Activated CD4-positive, alpha-beta T cell treated with anti-CD3 and anti-CD28 coated beads, Interleukin-2, amount 50 U/mL, for 48 hours (primary cell): ENCODE data around the gene NAA38.
"Not testable (repeated sequence)": the region's sequence is repeated elsewhere in the genome, so short reads cannot be mapped to it uniquely, and the experiment has no call there.

Source experiments
- DNase-seq, 2 experiments: peaks; one replicate each; pipeline ENCODE4 v3.0.0-alpha.2; 2020

The NAA38 gene

DNA sequence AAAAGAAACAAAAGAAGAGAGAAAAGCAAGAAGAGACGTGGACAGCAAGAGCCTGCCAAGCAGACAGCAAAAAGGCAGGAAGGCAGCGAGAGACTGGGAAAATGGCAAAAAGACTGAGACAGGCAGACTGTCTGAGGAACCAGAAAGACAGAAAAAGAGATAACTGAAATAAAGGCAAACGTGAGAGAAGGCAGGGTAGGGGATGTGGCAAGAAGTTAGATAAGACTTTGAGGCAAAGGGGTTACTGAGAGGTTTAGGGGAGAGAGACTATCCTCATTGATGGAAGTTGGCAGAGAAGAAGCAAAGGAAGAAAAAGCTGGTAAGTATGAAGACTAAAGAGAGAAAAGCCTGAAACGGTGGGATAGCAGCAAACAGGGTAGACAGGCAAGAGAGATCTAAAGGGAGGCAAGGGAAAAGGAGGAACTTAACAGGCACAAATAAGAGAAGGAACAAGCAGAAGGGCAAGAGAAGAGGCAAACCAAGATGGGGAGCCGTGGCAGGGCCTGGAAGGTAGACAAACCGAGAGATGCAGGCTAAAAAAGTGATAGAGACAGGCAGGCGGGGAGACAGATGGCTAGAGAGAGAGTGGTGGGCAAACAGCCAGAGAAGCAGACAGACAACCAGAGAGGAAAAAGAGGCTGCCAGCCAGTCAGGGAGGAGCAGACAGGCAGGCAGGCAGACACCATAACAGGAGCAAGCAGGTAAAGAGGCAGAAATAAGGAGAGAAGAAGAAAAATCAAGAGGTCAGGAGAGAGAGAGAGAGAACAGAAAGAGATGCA, 24.1 kb upstream of the NAA38 start:
- no peak for DNase-seq

DNA sequence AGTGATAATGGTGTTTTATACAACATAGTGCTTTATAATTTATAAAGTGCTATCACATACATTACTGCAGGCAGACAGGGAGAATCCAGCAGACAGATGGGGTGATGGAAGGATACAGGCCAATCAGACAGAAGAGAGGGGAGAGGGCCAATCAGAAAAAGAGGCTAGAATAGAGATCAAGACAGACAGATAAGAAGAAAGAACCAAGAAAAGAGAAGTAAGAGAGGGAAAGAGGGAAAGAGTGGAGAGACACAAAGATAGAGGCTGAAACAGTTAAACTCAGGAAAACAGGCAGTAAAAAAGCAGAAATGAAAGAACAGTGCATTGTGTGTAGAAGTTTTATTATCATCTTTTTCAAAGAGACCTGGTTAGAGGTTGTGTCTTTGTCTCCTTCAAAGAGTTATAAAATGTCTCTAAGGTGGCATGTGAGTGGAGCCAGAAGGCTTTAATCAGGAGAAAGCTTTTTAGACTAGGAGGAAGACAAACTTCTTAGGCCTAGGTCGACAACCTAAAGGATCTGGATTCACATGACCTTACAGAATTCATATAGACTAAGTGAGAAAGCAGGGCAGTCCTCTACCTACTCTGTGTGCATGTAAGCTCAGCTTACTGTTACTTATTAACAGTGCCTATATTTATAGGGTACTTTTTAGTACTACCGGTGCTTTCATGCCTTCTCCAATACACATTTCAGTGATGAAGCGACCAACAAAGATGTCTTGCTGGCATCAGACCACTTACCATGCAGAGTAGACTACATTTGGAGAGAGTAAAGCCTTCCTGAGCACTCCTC, 22.9 kb upstream of the NAA38 start:
- DNase-seq, result no peak

DNA sequence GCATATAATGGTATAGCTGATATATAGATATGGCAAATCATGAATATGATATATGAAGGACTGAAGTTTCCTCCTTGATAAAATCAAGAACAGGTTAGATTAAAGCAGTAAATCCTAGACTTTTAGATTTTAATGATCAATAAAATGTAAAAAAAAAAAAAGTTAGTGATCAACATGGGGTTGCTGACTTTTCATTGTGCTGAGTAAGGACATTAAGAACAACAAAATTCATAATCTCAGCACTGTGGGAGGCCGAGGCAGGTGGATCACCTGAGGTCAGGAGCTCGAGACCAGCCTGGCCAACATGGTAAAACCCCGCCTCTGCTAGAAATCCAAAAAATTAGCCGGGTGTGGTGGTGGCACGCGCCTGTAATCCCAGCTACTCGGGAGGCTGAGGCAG, 20.9 kb upstream of the NAA38 start:
- no peak for DNase-seq

DNA sequence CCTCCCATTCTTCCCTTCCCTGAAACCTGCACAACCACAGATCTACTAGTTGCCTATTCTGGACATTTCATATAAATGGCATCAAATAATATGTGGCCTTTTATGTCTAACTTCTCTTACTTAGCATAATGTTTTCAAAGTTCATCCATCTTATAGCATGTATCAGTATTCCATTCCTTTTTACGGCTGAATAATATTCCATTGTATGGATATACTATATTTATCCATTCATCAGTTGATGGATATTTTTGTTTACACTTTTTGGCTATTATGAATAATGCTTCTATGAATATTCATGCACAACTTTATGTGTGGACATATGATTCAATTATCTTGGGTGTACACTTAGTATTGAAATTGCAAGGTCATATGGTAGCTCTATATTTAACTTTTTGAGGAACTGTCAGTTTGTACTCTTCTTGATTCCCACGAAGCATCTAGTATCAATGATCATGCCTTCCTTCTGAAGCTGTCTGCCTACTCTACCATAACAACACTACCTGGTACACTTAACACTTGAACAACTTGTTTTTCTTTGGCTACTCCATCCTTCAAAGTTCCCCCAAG, 18.5 kb upstream of the NAA38 start:
- DNase-seq, result no peak

DNA sequence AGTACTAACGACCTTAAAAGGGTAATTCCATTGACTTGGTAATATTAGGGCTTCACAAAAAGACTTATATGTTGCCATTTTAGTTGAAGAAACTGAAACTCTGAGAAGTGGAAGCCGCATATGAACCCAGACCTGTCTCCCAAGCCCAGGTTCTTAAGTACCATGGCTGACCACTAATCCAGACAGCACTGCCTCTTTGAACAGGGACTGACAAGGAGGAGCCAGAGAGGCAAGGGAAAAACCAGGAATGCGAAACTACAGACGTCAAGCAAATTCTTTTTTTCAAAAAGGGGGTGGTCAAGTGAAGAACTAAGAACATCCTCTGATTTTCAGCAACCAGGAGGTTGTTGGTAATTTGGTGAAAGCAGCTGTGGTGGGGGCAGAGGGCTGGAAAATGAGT, 15.7 kb upstream of the NAA38 start:
- DNase-seq, result no peak

DNA sequence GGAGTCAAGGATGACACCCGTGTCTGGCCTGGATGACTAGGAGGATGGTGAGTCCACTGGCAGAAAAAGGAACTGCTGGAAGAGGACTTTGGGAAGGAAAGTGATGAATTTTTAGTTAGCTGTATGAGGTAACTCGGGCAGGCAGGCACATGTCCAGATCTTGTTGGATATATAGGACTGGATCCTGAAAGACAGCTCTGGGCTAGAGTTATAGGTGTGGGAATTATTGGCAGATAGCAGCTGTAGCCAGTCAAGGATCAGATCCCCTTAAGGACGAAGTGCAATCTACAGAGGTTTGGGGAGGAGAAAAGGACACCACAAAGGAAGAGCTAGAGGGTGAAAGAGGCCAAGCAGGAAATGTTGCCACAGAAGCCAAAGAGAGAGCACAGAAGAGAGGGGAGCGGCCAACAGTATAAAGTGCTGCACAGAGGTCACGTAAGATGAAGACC, 10.5 kb upstream of the NAA38 start:
- DNase-seq, result no peak

DNA sequence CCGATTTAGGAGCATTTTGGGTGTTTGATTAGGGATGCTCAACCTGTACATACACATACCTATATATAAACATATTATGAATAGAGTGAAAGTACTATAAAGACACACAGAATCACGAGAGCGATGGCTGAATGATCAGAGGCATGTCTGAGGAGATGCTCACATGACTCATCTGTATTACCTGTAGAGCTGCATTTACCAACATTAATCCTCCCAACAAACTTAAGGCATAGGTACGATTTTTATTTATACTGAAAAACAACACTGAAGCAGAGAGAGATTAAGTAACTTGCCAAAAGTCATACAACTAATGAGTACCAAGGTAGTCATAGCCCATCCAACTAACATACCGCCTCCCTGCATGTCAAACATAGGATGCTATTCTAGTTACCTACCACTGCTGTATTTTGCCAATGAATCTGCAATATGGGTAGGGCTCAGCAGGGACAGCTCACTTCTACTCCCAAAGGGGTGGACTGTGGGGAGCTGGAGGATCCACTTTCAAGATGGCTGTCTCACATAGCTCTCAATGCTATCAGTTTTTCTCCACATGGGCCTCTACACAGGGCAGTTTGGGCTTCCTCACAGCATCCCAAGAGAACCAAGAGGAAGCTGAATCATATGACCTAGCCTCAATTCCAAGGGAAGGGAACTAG, 7.8 kb upstream of the NAA38 start:
- DNase-seq, result no peak

DNA sequence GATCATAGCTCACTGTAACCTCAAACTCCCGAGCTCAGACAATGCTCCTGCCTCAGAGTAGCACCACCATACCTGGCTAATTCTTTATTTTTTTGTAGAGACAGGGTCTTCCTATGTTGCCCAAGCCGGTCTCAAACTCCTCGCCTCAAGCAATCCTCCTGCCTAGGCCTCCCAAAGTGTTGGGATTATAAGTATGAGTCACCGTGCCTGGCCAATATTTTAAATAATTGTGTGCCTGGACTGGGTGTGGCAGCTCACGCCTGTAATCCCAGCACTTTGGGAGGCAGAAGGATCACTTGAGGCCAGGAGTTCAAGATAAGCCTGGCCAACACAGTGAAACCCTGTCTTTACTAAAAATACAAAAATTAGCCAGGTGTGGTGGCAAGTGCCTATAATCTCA, 7.0 kb upstream of the NAA38 start:
- not testable (repeated sequence) for DNase-seq

DNA sequence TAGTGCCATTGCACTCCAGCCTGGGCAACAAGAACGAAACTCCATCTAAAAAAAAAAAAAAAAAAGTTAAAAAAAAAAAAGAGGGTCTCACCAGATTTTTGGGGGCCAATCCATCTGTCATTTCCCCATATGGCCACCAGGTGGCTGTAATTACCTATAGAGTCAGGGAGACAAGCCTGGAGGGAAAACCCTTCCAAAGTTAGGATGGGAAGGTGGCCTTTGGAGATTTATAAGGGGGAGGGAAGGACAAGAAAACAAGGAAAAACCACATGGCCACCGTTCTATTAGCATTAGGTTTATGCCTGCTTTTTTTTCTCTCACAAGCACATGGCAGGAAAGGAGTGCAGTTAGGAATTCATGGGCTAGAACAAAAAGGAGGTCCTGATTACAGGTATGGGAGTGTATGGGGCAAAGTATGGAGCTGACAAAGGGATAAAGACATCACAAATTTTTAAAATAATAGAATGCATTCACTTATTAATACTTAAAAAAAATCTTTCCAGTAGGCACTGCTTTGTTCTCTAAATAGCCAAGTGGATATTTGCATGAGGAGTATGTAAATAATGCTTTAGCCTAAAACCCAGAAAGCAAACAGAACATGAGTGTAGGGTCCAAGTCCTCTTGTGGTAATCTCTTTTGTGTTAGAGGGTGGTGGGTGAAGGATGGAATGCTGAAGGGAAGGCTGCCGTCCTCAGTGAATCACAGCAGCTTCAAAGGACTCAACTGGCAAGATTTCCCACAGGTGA, 5.5 kb upstream of the NAA38 start:
- DNase-seq, result peak in 1 of 2 experiments; percentile 51

DNA sequence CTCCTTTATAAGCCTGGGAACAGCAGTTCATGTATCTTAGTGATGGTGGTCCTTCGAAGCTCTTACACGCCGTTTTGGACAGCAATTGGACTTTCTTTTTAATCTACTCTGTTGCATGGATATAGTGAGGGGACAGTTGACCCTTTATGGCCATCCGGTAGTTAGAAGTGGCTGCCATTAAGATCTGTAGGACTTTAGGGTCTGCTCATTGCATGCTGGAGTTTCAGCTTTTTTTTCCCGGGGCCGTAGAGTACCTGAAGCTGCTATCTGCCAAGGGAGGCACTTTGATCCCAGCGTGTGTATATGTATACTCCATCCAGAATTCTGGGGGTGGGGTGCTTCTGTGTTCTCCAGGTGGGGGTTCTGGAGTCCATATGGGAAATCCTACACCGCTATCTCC, 1.7 kb upstream of the NAA38 start:
- no peak for DNase-seq

DNA sequence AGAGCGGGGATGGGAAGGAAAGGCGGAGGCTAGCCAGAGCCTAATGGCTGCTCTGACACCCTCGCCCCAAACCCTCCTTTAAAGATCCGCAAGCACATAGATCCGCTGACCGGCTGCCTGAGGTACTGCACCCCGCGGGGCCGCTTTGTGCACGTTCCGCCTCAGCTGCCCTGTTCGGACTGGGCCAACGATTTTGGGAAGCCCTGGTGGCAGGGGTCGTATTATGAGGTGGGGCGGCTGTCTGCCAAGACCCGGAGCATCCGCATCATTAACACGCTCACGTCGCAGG, 1.1 kb upstream of the NAA38 start:
- peak in 1 of 2 experiments; percentile 48 for DNase-seq

DNA sequence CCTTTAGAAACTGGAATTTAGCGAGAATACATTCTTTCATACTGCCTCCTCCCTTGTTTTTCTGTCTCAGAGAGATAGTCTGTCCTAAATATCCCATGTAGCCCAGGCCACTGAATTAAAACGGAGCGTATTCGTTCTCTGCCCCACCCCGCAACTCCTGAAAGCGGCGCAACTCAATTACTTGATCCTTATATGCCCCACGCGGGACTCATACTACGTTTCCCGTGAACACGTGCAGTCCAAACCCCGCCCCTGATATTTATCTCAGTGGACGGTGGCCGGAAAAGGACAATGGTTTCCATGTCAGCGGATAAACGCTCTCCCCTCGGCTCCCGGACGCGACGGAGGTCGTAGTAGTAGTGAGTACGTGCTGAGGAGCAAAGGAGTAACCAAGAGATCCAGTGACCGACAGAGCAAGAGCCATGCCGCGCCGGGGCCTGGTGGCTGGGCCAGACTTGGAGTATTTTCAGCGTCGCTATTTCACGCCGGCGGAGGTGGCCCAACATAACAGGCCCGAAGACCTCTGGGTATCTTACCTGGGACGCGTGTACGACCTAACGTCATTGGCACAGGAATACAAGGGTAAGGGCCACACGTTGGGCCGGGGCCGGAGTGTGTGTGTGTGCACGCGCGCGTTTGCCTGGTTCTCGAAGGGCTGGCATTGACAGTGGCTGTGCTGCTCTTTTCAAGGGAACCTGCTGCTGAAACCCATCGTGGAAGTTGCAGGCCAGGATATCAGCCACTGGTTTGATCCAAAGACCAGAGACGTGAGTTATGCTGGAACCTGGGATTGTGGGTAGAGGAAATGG, 558 bp upstream of the NAA38 start, which contains the start of gene CYB5D1:
TSS of gene CYB5D1 (plus strand) at position 291 of the 809 bp plus-strand sequence. CDS start at position 423, 132 bp downstream.
- peak; percentile 89 to 92 for DNase-seq

DNA sequence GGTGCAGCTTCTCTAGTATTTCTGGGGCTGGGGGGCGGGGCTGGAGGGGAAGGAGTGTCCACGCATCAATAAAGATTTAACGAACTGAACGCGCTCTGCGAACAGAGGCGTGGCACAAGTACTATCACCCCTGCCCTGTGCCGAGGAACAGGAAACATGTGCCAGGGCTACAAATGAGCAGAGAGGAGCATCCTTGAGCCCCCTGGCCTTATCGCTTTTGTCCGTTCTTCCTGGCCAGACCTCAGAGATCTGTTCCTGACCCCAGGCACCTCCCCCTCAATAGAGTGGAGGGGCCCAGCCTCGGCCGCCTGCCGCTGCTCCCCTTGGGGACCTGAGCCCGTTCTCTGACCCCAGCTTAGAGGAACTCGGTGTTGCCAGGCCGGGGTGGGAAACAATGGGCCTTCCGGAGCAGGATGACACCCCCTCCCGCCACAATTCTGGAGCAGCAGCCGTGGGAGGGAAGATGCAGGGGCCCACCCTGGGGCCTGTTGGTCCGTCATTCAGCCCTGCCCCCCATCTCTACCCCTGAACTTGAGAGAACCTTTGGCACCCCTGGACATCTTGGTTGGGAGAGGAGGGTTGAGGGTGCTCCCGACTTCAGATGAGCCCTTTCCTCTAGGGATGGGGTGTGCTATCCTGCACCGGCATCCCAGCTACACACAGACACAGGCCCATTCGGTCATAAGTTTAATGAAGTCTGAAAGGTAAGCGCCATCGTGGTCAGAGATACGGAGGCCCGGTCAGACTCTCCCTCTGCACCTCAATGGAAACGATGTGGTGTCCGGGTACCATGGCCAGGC, 1.1 kb downstream of the NAA38 start:
- DNase-seq, result peak; percentile 38 to 45

DNA sequence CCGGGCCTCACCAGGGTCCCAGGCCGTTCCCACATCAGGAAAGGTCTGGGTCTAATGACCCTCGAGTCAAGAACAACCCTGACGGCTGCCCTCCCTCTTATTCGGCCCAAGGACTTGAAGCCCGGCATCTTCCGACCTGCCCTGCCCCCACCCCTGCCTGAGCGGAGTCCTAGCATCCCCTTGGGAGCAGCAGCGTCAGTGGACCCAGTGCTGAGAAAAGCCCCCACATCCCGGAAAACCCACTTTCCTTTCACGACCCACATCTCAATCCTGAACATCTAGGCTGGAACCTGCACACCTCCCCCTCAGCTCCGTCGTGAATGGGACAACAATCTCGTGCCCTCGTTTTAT, 1.7 kb downstream of the NAA38 start:
- no peak for DNase-seq

DNA sequence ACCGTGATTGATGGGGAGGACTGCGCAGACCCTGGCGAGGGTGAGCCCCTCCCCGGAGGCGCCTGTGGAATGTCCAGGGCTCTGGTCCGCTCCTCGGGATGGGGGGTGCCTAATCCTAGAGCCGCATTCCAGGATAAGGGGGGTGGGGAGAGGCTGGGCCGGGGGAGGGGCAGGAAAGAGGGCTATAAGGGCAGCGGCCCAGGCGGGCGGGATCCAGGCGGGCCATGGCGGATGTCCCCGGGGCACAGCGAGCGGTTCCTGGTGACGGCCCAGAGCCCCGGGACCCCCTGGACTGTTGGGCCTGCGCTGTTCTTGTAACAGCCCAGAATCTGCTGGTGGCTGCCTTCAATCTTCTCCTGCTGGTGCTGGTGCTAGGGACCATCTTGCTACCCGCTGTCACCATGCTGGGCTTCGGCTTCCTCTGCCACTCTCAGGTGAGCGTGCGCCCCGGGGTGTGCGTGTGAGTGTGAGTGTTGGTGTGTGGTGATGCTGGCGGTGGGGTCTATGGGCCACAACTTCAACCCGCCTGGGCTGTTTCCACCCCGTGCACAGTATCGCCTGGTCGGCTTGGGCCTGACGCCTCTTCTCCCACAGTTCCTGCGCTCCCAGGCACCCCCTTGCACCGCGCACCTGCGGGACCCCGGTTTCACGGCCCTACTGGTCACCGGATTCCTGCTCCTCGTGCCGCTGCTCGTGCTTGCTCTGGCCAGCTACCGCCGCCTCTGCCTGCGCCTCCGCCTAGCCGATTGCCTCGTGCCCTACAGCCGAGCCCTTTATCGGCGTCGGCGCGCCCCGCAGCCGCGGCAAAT, 2.3 kb downstream of the NAA38 start, which contains the start of gene TMEM88:
TSS of gene TMEM88 (plus strand) at position 216 of the 809 bp plus-strand sequence. CDS start at position 225, 9 bp downstream.
- no peak for DNase-seq

DNA sequence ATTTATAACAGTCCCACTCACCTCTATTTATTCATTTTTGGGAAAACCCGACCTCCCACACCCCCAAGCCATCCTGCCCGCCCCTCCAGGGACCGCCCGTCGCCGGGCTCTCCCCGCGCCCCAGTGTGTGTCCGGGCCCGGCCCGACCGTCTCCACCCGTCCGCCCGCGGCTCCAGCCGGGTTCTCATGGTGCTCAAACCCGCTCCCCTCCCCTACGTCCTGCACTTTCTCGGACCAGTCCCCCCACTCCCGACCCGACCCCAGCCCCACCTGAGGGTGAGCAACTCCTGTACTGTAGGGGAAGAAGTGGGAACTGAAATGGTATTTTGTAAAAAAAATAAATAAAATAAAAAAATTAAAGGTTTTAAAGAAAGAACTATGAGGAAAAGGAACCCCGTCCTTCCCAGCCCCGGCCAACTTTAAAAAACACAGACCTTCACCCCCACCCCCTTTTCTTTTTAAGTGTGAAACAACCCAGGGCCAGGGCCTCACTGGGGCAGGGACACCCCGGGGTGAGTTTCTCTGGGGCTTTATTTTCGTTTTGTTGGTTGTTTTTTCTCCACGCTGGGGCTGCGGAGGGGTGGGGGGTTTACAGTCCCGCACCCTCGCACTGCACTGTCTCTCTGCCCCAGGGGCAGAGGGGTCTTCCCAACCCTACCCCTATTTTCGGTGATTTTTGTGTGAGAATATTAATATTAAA, 3.1 kb downstream of the NAA38 start:
- DNase-seq, result no peak

DNA sequence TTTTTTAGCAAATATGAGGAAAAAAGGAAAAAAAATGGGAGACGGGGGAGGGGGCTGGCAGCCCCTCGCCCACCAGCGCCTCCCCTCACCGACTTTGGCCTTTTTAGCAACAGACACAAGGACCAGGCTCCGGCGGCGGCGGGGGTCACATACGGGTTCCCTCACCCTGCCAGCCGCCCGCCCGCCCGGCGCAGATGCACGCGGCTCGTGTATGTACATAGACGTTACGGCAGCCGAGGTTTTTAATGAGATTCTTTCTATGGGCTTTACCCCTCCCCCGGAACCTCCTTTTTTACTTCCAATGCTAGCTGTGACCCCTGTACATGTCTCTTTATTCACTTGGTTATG, 3.7 kb downstream of the NAA38 start:
- no peak for DNase-seq

DNA sequence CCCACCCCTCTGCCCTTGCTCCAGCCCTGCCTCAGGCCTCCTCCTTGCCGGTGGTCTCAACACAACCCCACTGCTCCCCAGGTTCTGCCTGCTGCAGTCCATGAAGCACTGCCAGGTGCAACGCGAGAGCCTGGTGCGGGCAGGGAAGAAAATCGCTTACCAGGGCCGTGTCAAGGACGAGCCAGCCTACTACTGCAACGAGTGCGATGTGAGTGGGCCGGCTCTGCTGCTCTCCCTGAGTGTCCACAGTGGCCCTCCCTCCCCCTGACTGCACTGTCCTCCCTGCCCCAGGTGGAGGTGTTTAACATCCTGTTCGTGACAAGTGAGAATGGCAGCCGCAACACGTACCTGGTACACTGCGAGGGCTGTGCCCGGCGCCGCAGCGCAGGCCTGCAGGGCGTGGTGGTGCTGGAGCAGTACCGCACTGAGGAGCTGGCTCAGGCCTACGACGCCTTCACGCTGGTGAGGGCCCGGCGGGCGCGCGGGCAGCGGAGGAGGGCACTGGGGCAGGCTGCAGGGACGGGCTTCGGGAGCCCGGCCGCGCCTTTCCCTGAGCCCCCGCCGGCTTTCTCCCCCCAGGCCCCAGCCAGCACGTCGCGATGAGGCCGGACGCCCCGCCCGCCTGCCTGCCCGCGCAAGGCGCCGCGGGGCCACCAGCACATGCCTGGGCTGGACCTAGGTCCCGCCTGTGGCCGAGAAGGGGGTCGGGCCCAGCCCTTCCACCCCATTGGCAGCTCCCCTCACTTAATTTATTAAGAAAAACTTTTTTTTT, 4.3 kb downstream of the NAA38 start:
- no peak for DNase-seq

DNA sequence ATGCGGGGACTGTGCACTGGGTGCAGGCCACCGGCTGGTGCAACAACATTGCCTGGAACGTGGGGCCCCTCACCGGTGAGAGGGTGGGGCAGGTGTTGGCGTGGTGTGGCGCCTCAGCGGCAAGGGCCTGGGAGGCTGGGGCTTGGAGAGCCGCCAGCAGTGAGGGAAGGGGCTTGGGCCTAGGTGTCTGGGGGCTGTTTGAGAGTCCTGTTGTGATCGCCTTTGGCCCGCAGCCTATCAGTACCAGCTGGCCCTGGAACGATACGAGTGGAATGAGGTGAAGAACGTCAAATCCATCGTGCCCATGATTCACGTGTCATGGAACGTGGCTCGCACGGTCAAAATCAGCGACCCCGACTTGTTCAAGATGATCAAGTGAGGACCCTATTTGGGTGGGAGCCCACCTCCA, 5.1 kb downstream of the NAA38 start:
- DNase-seq, result no peak
